SK-N-MC (cell line): ENCODE measurements around the gene WDFY4.

Source experiments
- DNase-seq: peaks from one replicate; pipeline ENCODE4 v3.0.0-alpha.2; 2011; ENCODE audit warnings: low read depth, low spot score
- H3K27ac ChIP-seq: fragments of 200-600 bp; sonication (generic); 2 replicates; pipeline ENCODE4 v1.5.1; 2016; ENCODE audit warnings: mixed run types
- H3K36me3 ChIP-seq: fragments of 200-600 bp; sonication (generic); 2 replicates; pipeline ENCODE4 v1.6.1; 2017; ENCODE audit warnings: antibody characterized with exemption, low read length, mixed read lengths; ENCODE audit not compliant: insufficient read depth
- H3K4me3 ChIP-seq: fragments of 200-600 bp; sonication (generic); 2 replicates; pipeline ENCODE4 v1.5.1; 2016
- H3K9ac ChIP-seq: fragments of 200-600 bp; sonication (generic); 2 replicates; pipeline ENCODE4 v1.8.0; 2017; ENCODE audit warnings: mixed run types, mixed read lengths; ENCODE audit not compliant: insufficient read length
- H3K9me3 ChIP-seq: fragments of 200-600 bp; sonication (generic); 2 replicates; pipeline ENCODE4 v1.6.1; 2017; ENCODE audit warnings: low read depth, mild to moderate bottlenecking, antibody characterized with exemption, low read length, moderate library complexity, mixed read lengths
- EZH2 ChIP-seq: fragments of 200-600 bp; sonication (generic); IDR thresholded peaks from one replicate; pipeline ENCODE4 v1.6.1; 2017; ENCODE audit warnings: antibody characterized with exemption
- FOXP2 ChIP-seq: optimal IDR thresholded peaks from 2 replicates; pipeline ENCODE3; 2011; ENCODE audit warnings: mild to moderate bottlenecking, moderate library complexity; ENCODE audit not compliant: insufficient read depth; ENCODE audit errors: extremely low read length, control extremely low read depth
- POLR2AphosphoS5 ChIP-seq: IDR thresholded peaks from 2 replicates; pipeline ENCODE4 v1.6.1; 2012; ENCODE audit warnings: mild to moderate bottlenecking, low read depth, low read length, borderline replicate concordance

WDFY4 gene

DNA sequence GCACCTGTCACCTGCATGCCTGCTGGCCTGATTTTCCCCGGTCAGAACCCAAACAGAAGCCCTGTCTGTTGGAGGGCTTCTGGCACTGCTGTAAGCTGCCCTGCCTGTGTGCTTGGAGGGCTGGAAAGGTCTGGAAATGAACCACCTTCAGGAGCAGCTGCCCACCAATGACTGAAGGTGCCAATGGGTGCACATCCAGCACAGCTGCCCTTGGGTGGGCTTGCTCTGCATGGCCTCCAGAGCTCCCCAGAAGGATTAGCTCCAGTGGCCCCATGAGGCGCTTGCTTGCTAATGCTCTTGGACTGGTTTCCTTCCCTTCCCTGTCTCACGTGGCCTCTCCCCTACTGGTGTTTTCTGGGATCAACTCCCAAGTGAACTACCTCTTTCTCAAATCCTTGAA, 43.2 kb downstream of the WDFY4 start:
- TF ChIP-seq FOXP2 (no peak), EZH2 (no peak), POLR2AphosphoS5 (no peak)
- Histone ChIP-seq H3K9me3 (no peaks in the 10 kb centered on the region), H3K27ac (no peak overlapping the region), H3K4me3 (no peak overlapping the region), H3K36me3 (no peaks in the 10 kb centered on the region), H3K9ac (no peak overlapping the region)
- DNase-seq, result no peak

DNA sequence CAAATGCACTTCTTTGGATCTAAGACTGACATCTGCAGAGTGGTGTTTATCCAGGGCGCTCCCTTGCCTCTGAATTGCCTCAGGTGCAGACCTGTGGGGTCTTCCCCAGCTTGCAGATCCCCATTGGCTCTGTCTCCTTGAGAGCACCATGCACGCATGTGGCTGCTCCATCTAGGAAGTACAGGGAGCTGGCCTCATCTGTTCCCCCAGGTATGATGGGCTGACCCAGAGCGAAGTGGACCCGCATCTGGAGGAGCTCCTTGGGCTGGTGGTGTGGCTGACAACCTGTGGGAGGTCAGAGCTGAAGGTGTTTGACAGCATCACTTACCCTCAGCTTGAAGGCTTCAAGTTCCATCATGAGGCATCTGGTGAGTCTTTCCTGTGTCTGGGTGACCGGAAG, 44.5 kb downstream of the WDFY4 start:
- H3K27ac ChIP-seq, result no peak overlapping the region
- no peaks in the 10 kb centered on the region for H3K9me3 ChIP-seq
- H3K9ac ChIP-seq, result no peak overlapping the region
- no peak overlapping the region for H3K4me3 ChIP-seq
- DNase-seq, result no peak
- no peaks in the 10 kb centered on the region for H3K36me3 ChIP-seq
- no peak for TF ChIP-seq FOXP2
- TF ChIP-seq POLR2AphosphoS5, result no peak
- no peak for TF ChIP-seq EZH2

DNA sequence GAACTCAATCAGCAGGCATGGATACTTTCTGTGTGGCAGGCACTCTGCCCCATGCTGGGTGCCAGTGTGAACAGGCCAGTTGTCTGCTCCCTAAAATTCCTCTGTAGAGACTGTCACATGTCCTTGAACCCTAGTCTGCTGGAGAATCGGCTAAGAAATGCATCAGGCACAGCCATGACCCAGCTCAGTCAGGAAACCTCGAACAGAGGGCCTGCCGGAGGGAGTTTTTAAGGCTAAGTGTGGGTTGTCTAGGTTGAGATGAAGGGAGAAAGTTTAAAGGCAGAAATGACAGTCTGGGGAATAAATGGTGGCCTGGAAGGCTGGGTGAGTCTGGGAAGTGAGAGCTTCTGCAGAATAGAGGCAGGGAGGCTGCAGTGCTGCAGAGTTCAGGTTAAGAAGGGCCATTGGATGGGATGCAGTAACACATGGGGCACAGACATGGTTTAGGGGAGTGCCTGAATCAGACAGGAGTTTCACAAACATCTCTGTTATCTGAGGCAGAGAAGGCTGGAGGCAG, 45.3 kb downstream of the WDFY4 start:
- H3K9me3 ChIP-seq, result no peaks in the 10 kb centered on the region
- TF ChIP-seq POLR2AphosphoS5 (no peak), EZH2 (no peak), FOXP2 (no peak)
- H3K4me3 ChIP-seq, result no peak overlapping the region
- no peaks in the 10 kb centered on the region for H3K36me3 ChIP-seq
- no peak overlapping the region for H3K27ac ChIP-seq
- H3K9ac ChIP-seq, result no peak overlapping the region
- DNase-seq, result no peak

DNA sequence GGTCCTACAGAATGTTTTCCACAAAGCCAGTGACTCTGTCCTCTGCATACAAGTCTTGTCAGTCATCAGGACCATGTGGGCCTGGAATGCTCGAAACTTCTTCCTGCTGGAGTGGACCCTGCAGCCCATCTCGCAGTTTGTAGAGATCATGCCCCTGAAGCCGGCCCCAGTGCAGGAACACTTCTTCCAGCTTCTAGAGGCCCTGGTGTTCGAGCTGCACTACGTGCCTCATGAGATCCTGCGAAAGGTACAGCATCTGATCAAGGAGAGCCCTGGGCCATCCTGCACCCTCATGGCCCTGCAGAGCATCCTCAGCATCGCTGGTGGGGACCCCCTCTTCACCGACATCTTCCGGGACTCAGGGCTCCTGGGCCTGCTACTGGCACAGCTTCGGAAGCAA, 46.5 kb downstream of the WDFY4 start:
- no peak overlapping the region for H3K27ac ChIP-seq
- no peak for DNase-seq
- H3K9me3 ChIP-seq, result no peaks in the 10 kb centered on the region
- no peak overlapping the region for H3K9ac ChIP-seq
- no peak for TF ChIP-seq POLR2AphosphoS5
- TF ChIP-seq FOXP2, result no peak
- no peak for TF ChIP-seq EZH2
- no peak overlapping the region for H3K4me3 ChIP-seq
- H3K36me3 ChIP-seq, result no peaks in the 10 kb centered on the region

DNA sequence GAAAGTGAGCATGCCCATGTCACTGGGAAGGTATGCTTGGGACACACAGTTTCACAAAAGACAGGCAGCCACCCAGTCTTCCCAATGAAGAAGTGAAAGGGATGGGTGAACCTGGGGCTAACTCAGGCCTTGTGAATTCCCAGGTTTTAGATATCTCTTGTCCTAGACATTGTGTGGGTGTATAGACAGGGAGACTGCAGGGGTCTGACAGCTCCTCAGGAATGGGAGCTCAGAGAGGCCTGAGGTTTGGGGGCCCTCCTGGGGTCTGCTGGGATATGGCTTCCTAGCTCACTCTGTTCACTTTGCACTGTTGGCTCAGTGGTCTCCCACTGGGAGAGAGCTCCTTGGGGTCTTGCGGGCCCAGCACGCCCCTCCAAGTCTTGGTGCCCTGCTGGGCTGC, 47.0 kb downstream of the WDFY4 start:
- no peak for DNase-seq
- H3K27ac ChIP-seq, result no peak overlapping the region
- no peaks in the 10 kb centered on the region for H3K9me3 ChIP-seq
- TF ChIP-seq FOXP2, result no peak
- TF ChIP-seq POLR2AphosphoS5, result no peak
- TF ChIP-seq EZH2, result no peak
- no peaks in the 10 kb centered on the region for H3K36me3 ChIP-seq
- no peak overlapping the region for H3K4me3 ChIP-seq
- no peak overlapping the region for H3K9ac ChIP-seq

DNA sequence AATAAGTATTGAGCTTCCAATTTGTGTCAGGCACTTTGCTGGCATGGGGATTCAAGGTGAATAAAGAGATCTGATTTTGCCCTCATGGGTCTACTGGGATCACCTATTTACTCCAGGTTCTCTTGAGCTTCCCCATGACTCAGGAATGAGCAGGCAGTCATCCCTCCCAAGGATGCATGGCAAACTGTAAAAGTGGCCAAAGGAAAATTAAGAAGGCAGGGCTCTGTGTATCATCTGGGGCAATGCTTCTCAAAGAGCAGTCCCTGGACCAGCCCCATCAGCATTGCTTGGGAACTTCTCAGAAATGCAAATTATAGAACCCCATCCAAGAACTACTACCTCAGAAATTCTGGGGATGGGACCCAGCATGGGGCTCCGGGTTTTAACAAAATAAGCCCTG, 48.7 kb downstream of the WDFY4 start:
- H3K4me3 ChIP-seq, result no peak overlapping the region
- no peak for TF ChIP-seq POLR2AphosphoS5
- no peak for DNase-seq

GRCh38 chr10:48735836-48736390, 51.2 kb downstream of the WDFY4 start:
- H3K36me3 ChIP-seq, result no peaks in the 10 kb centered on the region
- H3K27ac ChIP-seq, result no peak overlapping the region
- TF ChIP-seq POLR2AphosphoS5 (no peak), EZH2 (no peak), FOXP2 (no peak)
- no peak for DNase-seq
- no peak overlapping the region for H3K4me3 ChIP-seq
- no peaks in the 10 kb centered on the region for H3K9me3 ChIP-seq
- no peak overlapping the region for H3K9ac ChIP-seq

More for the DNA sequence above, 48.7 kb downstream of the WDFY4 start:
- no peaks in the 10 kb centered on the region for H3K9me3 ChIP-seq
- H3K27ac ChIP-seq, result no peak overlapping the region
- no peaks in the 10 kb centered on the region for H3K36me3 ChIP-seq
- no peak overlapping the region for H3K9ac ChIP-seq

- Histone ChIP-seq H3K27ac (no peak overlapping the region), H3K9ac (no peak overlapping the region), H3K4me3 (no peak overlapping the region), H3K9me3 (no peaks in the 10 kb centered on the region), H3K36me3 (no peaks in the 10 kb centered on the region)
- DNase-seq, result no peak
- TF ChIP-seq POLR2AphosphoS5 (no peak), EZH2 (no peak), FOXP2 (no peak)
These were observed 51.9 kb downstream of the WDFY4 start for GRCh38 chr10:48736596-48736995.

DNA sequence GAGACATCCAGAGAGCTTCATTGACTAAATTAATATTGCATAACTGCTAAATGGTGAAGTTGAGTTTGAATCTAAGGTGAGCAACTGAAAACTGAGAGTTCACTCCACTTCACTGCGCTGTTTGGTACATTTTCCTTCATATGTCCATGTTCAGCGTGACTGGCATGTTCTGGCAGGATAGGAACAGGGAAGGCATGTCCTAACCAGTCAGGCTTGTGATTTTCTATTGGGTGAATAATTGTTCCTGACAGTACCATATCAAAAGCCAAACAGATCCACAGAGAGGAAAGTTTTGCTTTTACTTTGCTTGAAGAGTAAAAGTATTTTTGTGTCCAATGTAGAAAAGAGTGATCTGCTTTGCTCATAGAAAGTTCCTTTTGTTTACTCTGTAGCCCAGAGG, 53.2 kb downstream of the WDFY4 start:
- Histone ChIP-seq H3K4me3 (no peak overlapping the region), H3K9ac (no peak overlapping the region), H3K27ac (no peak overlapping the region), H3K9me3 (no peaks in the 10 kb centered on the region), H3K36me3 (no peaks in the 10 kb centered on the region)
- DNase-seq, result no peak
- TF ChIP-seq FOXP2 (no peak), POLR2AphosphoS5 (no peak), EZH2 (no peak)
